Liver (tissue), 9 donors: ENCODE data around the gene GLI2. TPM values are rescaled to one million over a fixed set of nuclear protein-coding genes. Genes with fewer than 3 reads are reported as not detected.

Experiments used
- DNase-seq: peaks from one replicate; pipeline ENCODE4 v3.0.0-alpha.2; 2017; ENCODE audit warnings: low spot score
- H3K27ac ChIP-seq, 2 donors: one replicate each; pipeline ENCODE4 v1.7.0; 2013; ENCODE audit warnings: inconsistent platforms in 2 of 2, low read length in 2 of 2, control low read depth in 1 of 2, low read depth in 1 of 2, mild to moderate bottlenecking in 1 of 2
- H3K27me3 ChIP-seq, 4 donors: one replicate each; pipeline versions ENCODE4 v1.6.1 to v1.7.0; 2013; ENCODE audit warnings: low read length in 3 of 4, inconsistent platforms in 1 of 4, mild to moderate bottlenecking in 1 of 4, moderate library complexity in 1 of 4; ENCODE audit not compliant: control insufficient read depth in 4 of 4, insufficient read depth in 4 of 4
- H3K36me3 ChIP-seq, 4 donors: one replicate each; pipeline versions ENCODE4 v1.6.1 to v1.7.0; 2013; ENCODE audit warnings: low read length in 3 of 4, mild to moderate bottlenecking in 3 of 4, low read depth in 1 of 4, moderate library complexity in 1 of 4; ENCODE audit not compliant: control insufficient read depth in 4 of 4, insufficient read depth in 3 of 4
- H3K4me1 ChIP-seq, 4 donors: one replicate each; pipeline versions ENCODE4 v1.6.1 to v1.7.0; 2013; ENCODE audit warnings: low read length in 3 of 4, mild to moderate bottlenecking in 3 of 4, moderate library complexity in 1 of 4; ENCODE audit not compliant: control insufficient read depth in 4 of 4, insufficient read depth in 4 of 4
- H3K4me3 ChIP-seq, 3 donors: one replicate each; pipeline versions ENCODE4 v1.6.1 to v1.7.0; 2013; ENCODE audit warnings: low read length in 3 of 3, control low read depth in 1 of 3, low read depth in 1 of 3, mild to moderate bottlenecking in 1 of 3
- H3K9ac ChIP-seq, 2 donors: one replicate each; pipeline ENCODE4 v1.7.0; 2013; ENCODE audit warnings: low read length in 2 of 2, mild to moderate bottlenecking in 2 of 2, moderate library complexity in 2 of 2, control low read depth in 1 of 2, low read depth in 1 of 2
- H3K9me3 ChIP-seq, 4 donors: one replicate each; pipeline versions ENCODE4 v1.6.1 to v1.7.0; 2013; ENCODE audit warnings: low read length in 3 of 4; ENCODE audit not compliant: control insufficient read depth in 4 of 4
- EGR1 ChIP-seq, 2 donors: IDR thresholded peaks; 2 replicates each; pipeline ENCODE4 v1.6.1; 2016 to 2018; ENCODE audit warnings: antibody characterized with exemption in 2 of 2, low read depth in 2 of 2
- FOXA2 ChIP-seq: IDR thresholded peaks from 2 replicates; pipeline ENCODE4 v1.6.1; 2016; ENCODE audit warnings: antibody characterized with exemption
- GABPA ChIP-seq, 2 donors: IDR thresholded peaks in 1 of 2; conservative IDR thresholded peaks in 1 of 2; 2 replicates each; pipeline ENCODE4 v1.6.1; 2016; ENCODE audit warnings: antibody characterized with exemption in 2 of 2, mild to moderate bottlenecking in 1 of 2, moderate library complexity in 1 of 2
- HNF4A ChIP-seq, 2 donors: conservative IDR thresholded peaks; 2 replicates each; pipeline ENCODE4 v1.6.1; 2016; ENCODE audit warnings: antibody characterized with exemption in 2 of 2, mild to moderate bottlenecking in 2 of 2
- HNF4G ChIP-seq: IDR thresholded peaks from 2 replicates; pipeline ENCODE4 v1.6.1; 2016; ENCODE audit warnings: antibody characterized with exemption
- JUND ChIP-seq, 2 donors: IDR thresholded peaks; 2 replicates each; pipeline ENCODE4 v1.6.1; 2016; ENCODE audit warnings: antibody characterized with exemption in 2 of 2
- NR2F2 ChIP-seq: IDR thresholded peaks from 2 replicates; pipeline ENCODE4 v1.6.1; 2016; ENCODE audit warnings: antibody characterized with exemption
- RAD21 ChIP-seq, 2 donors: IDR thresholded peaks; 2 replicates each; pipeline ENCODE4 v1.6.1; 2016; ENCODE audit warnings: antibody characterized with exemption in 2 of 2, mild to moderate bottlenecking in 2 of 2
- RXRA ChIP-seq, 2 donors: IDR thresholded peaks; 2 replicates each; pipeline ENCODE4 v1.6.1; 2017 to 2018; ENCODE audit warnings: antibody characterized with exemption in 2 of 2, mild to moderate bottlenecking in 1 of 2
- SP1 ChIP-seq: IDR thresholded peaks from 2 replicates; pipeline ENCODE4 v1.6.1; 2018; ENCODE audit warnings: antibody characterized with exemption, mild to moderate bottlenecking
- YY1 ChIP-seq: IDR thresholded peaks from 2 replicates; pipeline ENCODE4 v1.6.1; 2016; ENCODE audit warnings: antibody characterized with exemption, mild to moderate bottlenecking
- ZBTB33 ChIP-seq: IDR thresholded peaks from 2 replicates; pipeline ENCODE4 v1.6.1; 2016; ENCODE audit warnings: antibody characterized with exemption
- WGBS: extraction: QIAGEN DNeasy Blood & Tissue Kit; methylation state at CpG from one replicate; pipeline ENCODE4 v1.1.7; 2013; 5-methylcytosine and 5-hydroxymethylcytosine counted together
- polyA plus RNA-seq, 2 donors: library from polyadenylated mRNA; stranded (reverse) in 1 of 2; unstranded in 1 of 2; fragments of 200-250 nt in 1 of 2; fragments of >200 nt in 1 of 2; fragmentation: Nextera tagmentation in 1 of 2; extraction: Ambion mirVana in 1 of 2; gene quantifications; one replicate each; pipeline versions ENCODE4 v1.2.1 to v1.2.3, GENCODE V29; 2013 to 2015
- total RNA-seq, 2 donors: library from RNA; depleted of rRNA; stranded (reverse); fragments of >200 nt; gene quantifications; one replicate each; pipeline ENCODE4 v1.2.3, GENCODE V29; 2014
- TF ChIP-seq, protein P1 (sequence below): IDR thresholded peaks from 2 replicates; pipeline ENCODE4 v1.6.1; 2016; ENCODE audit warnings: antibody characterized with exemption
- TF ChIP-seq, protein P2 (sequence below): IDR thresholded peaks from 2 replicates; pipeline ENCODE4 v1.6.1; 2016; ENCODE audit warnings: antibody characterized with exemption, mild to moderate bottlenecking
- TF ChIP-seq, protein P3 (sequence below): fragments of 150-350 bp; IDR thresholded peaks from 2 replicates; pipeline ENCODE4 v1.5.1; 2017; ENCODE audit warnings: improper control_type of control experiment, low read depth, low read length; ENCODE audit not compliant: missing input control
- TF ChIP-seq, protein P4 (sequence below): IDR thresholded peaks from 2 replicates; pipeline ENCODE4 v1.6.1; 2016; ENCODE audit warnings: antibody characterized with exemption
- donor health status: healthy.
- donor health status: healthy.
- donor health status: healthy.
- donor health status: healthy.
- donor health status: healthy.

The GLI2 gene
- total and polyA plus RNA-seq, 4 donors = 0.04 to 0.16 (median 0.11) TPM

GRCh38 chr2:120748310-120748709, 12.6 kb downstream of the GLI2 start:
- no peaks in the 10 kb centered on the region for H3K9me3 ChIP-seq

GRCh38 chr2:120748741-120749140, 13.1 kb downstream of the GLI2 start:
- no peak overlapping the region for H3K9ac ChIP-seq
- no peak overlapping the region for H3K27ac ChIP-seq
- no peaks in the 10 kb centered on the region for H3K36me3 ChIP-seq
- no peak for DNase-seq
- H3K27me3 ChIP-seq = no peaks in the 10 kb centered on the region
- H3K4me3 ChIP-seq = no peak overlapping the region
- no peaks in the 10 kb centered on the region for H3K9me3 ChIP-seq
- H3K4me1 ChIP-seq = no peaks in the 10 kb centered on the region
- TF ChIP-seq RXRA (IDR thresholded peaks at IDR 0.05) (no peak), RAD21 (IDR thresholded peaks at IDR 0.05) (no peak), YY1 (no peak), EGR1 (IDR thresholded peaks at IDR 0.05; ENCODE audit: low read depth in 2 of 2) (no peak), HNF4A (conservative IDR thresholded peaks at IDR 0.05) (no peak), SP1 (no peak), JUND (IDR thresholded peaks at IDR 0.05) (no peak), FOXA2 (no peak), HNF4G (no peak), GABPA (IDR thresholded peaks at IDR 0.05 in 1 of 2, conservative IDR thresholded peaks at IDR 0.05 in 1 of 2) (no peak)
- TF ChIP-seq, protein P1, sequence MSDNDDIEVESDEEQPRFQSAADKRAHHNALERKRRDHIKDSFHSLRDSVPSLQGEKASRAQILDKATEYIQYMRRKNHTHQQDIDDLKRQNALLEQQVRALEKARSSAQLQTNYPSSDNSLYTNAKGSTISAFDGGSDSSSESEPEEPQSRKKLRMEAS = no peak
- TF ChIP-seq, protein P2, sequence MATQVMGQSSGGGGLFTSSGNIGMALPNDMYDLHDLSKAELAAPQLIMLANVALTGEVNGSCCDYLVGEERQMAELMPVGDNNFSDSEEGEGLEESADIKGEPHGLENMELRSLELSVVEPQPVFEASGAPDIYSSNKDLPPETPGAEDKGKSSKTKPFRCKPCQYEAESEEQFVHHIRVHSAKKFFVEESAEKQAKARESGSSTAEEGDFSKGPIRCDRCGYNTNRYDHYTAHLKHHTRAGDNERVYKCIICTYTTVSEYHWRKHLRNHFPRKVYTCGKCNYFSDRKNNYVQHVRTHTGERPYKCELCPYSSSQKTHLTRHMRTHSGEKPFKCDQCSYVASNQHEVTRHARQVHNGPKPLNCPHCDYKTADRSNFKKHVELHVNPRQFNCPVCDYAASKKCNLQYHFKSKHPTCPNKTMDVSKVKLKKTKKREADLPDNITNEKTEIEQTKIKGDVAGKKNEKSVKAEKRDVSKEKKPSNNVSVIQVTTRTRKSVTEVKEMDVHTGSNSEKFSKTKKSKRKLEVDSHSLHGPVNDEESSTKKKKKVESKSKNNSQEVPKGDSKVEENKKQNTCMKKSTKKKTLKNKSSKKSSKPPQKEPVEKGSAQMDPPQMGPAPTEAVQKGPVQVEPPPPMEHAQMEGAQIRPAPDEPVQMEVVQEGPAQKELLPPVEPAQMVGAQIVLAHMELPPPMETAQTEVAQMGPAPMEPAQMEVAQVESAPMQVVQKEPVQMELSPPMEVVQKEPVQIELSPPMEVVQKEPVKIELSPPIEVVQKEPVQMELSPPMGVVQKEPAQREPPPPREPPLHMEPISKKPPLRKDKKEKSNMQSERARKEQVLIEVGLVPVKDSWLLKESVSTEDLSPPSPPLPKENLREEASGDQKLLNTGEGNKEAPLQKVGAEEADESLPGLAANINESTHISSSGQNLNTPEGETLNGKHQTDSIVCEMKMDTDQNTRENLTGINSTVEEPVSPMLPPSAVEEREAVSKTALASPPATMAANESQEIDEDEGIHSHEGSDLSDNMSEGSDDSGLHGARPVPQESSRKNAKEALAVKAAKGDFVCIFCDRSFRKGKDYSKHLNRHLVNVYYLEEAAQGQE = no peak
- TF ChIP-seq, protein P3, sequence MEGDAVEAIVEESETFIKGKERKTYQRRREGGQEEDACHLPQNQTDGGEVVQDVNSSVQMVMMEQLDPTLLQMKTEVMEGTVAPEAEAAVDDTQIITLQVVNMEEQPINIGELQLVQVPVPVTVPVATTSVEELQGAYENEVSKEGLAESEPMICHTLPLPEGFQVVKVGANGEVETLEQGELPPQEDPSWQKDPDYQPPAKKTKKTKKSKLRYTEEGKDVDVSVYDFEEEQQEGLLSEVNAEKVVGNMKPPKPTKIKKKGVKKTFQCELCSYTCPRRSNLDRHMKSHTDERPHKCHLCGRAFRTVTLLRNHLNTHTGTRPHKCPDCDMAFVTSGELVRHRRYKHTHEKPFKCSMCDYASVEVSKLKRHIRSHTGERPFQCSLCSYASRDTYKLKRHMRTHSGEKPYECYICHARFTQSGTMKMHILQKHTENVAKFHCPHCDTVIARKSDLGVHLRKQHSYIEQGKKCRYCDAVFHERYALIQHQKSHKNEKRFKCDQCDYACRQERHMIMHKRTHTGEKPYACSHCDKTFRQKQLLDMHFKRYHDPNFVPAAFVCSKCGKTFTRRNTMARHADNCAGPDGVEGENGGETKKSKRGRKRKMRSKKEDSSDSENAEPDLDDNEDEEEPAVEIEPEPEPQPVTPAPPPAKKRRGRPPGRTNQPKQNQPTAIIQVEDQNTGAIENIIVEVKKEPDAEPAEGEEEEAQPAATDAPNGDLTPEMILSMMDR = no peak

More at GRCh38 chr2:120748310-120748709, 12.6 kb downstream of the GLI2 start:
- TF ChIP-seq NR2F2 = no peak
- TF ChIP-seq HNF4A (conservative IDR thresholded peaks at IDR 0.05) = no peak
- TF ChIP-seq, protein P4, sequence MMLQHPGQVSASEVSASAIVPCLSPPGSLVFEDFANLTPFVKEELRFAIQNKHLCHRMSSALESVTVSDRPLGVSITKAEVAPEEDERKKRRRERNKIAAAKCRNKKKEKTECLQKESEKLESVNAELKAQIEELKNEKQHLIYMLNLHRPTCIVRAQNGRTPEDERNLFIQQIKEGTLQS = no peak
- no peak for TF ChIP-seq JUND (IDR thresholded peaks at IDR 0.05)
- TF ChIP-seq, protein P3 = no peak
- no peak for TF ChIP-seq ZBTB33
- no peak for TF ChIP-seq SP1
- no peak for TF ChIP-seq GABPA (IDR thresholded peaks at IDR 0.05 in 1 of 2, conservative IDR thresholded peaks at IDR 0.05 in 1 of 2)
- 72% methylated on average over 3 of the region's 3 CpGs for WGBS
- H3K4me1 ChIP-seq = no peaks in the 10 kb centered on the region
- H3K9ac ChIP-seq = no peak overlapping the region
- no peak overlapping the region for H3K27ac ChIP-seq
- H3K4me3 ChIP-seq = no peak overlapping the region
- H3K36me3 ChIP-seq = no peaks in the 10 kb centered on the region
- peaks cover 0 to under 1% (median 0%) of the 10 kb centered on the region in 4 donors for H3K27me3 ChIP-seq
- DNase-seq = no peak
